GM06990 (cell line): ENCODE measurements around the gene ZNF281.
"Not testable (repeated sequence)": the region's sequence is repeated elsewhere in the genome, so short reads cannot be mapped to it uniquely, and the experiment has no call there.

Source experiments
- DNase-seq: peaks from one replicate; pipeline ENCODE4 v3.0.0-alpha.2; 2011; ENCODE audit not compliant: insufficient read length; ENCODE audit errors: extremely low read depth
- H3K27me3 ChIP-seq: replicated peaks from 2 replicates; pipeline ENCODE4 v1.6.0; 2011; ENCODE audit warnings: low read length; ENCODE audit not compliant: control insufficient read depth, insufficient read depth
- H3K36me3 ChIP-seq: 2 replicates; pipeline ENCODE4 v1.5.1; 2011; ENCODE audit warnings: low read length; ENCODE audit not compliant: control insufficient read depth, insufficient read depth
- H3K4me3 ChIP-seq: replicated peaks from 2 replicates; pipeline ENCODE4 v1.5.1; 2011; ENCODE audit warnings: low read depth, mild to moderate bottlenecking, control low read depth, low read length
- CTCF ChIP-seq: IDR thresholded peaks from 2 replicates; pipeline ENCODE4 v1.5.1; 2011; ENCODE audit warnings: low read length, control low read depth, mild to moderate bottlenecking, inconsistent platforms; ENCODE audit not compliant: insufficient read depth, poor library complexity, severe bottlenecking

Gene ZNF281

GRCh38 chr1:200442537-200443156, 32.8 kb upstream of the ZNF281 start:
- no peaks in the 10 kb centered on the region for H3K36me3 ChIP-seq
- no peak for DNase-seq
- H3K4me3 ChIP-seq = no peak overlapping the region
- H3K27me3 ChIP-seq = no peaks in the 10 kb centered on the region
- TF ChIP-seq CTCF = no peak

GRCh38 chr1:200442023-200442422, 32.2 kb upstream of the ZNF281 start:
- no peak for DNase-seq
- no peak for TF ChIP-seq CTCF

GRCh38 chr1:200438911-200439310, 29.1 kb upstream of the ZNF281 start:
- no peaks in the 10 kb centered on the region for H3K36me3 ChIP-seq
- TF ChIP-seq CTCF = no peak
- no peak overlapping the region for H3K4me3 ChIP-seq
- no peaks in the 10 kb centered on the region for H3K27me3 ChIP-seq
- no peak for DNase-seq

More at GRCh38 chr1:200442023-200442422, 32.2 kb upstream of the ZNF281 start:
- Histone ChIP-seq H3K27me3 (no peaks in the 10 kb centered on the region), H3K36me3 (no peaks in the 10 kb centered on the region), H3K4me3 (no peak overlapping the region)

GRCh38 chr1:200438413-200438812, 28.6 kb upstream of the ZNF281 start:
- H3K36me3 ChIP-seq, DNase-seq, H3K27me3 ChIP-seq, H3K4me3 ChIP-seq: not testable (repeated sequence)

GRCh38 chr1:200437556-200438203, 27.8 kb upstream of the ZNF281 start:
- H3K27me3 ChIP-seq = no peaks in the 10 kb centered on the region
- TF ChIP-seq CTCF = no peak
- H3K36me3 ChIP-seq = no peaks in the 10 kb centered on the region
- no peak overlapping the region for H3K4me3 ChIP-seq
- DNase-seq = no peak

GRCh38 chr1:200437088-200437487, 27.3 kb upstream of the ZNF281 start:
- DNase-seq = no peak
- Histone ChIP-seq H3K27me3 (no peaks in the 10 kb centered on the region), H3K4me3 (no peak overlapping the region), H3K36me3 (no peaks in the 10 kb centered on the region)
- no peak for TF ChIP-seq CTCF
